GM19043 (cell line): ENCODE measurements around the gene HMCN2.
"Not testable (repeated sequence)": the region's sequence is repeated elsewhere in the genome, so short reads cannot be mapped to it uniquely, and the experiment has no call there.

Experiments used
- ATAC-seq: cut with Tn5 transposase; IDR thresholded peaks from one replicate; pipeline ENCODE4 v1.9.1; 2021; ENCODE audit warnings: low read depth; ENCODE audit not compliant: unreplicated experiment

HMCN2 gene

DNA sequence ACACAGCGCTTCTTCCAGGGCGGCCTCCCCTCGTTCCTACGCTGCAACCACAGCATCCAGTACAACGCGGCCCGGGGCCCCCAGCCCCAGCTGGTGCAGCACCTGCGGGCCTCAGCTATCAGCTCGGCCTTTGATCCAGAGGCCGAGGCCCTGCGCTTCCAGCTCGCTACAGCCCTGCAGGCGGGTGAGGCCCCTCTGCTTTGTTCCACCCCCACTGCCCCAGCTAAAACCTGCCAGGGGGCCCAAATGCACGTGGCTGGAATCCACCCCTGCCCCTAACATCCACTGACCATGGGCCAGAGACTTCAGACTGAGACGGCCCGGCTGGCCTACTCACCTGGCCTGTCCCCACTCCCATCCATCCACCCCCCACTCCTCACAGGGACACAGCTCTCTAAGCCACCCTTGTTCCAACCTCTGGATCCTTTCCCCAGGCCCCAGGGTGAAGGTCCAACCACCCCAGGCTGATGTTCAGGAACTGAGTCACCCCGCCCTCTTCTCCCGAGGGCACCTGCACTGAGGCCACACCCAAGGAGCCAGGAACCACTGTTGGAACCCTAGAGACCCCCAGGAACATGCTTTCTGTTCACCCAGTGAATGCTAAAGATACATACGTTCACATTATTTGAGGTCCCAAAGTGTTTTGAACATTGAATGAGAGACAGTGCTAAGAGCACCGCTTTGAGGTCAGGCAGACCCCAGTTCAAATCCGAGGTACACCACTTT is 160.3 kb downstream of the HMCN2 start:
- no peak for ATAC-seq

DNA sequence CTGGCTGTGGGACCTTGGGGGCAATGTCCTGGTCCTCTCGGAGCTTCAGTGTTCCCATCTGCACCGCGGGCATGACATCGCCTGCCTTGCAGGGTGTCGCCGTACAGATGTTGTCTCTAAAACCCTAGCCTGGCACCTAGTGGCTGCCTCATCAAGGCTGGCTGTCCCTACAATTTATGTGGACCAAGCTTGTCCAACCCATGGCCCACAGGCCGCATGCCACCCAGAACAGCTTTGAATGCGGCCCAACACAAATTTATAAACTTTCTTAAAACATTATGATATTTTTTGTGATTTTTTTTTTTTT is 160.9 kb downstream of the HMCN2 start:
- no peak for ATAC-seq

DNA sequence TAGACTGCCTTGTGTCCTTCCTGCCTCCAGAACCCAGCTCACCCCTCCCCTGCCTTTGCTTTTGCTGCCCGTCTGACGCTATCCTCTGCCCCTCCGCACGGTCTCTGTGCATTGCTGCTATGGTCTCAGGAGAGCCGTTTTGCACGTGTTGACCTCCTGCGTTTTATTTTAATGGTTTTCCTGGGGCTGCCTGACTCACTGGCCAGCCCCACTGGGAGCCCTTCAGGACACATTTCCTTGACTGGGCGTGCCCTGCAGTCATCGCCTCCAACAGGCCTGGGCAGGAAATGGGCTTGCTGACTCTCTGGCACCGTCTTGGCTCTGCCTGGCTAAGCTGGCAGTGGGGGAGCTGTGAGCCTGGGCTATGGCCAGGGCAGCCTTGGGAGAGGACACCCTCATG is 161.3 kb downstream of the HMCN2 start:
- no peak for ATAC-seq

DNA sequence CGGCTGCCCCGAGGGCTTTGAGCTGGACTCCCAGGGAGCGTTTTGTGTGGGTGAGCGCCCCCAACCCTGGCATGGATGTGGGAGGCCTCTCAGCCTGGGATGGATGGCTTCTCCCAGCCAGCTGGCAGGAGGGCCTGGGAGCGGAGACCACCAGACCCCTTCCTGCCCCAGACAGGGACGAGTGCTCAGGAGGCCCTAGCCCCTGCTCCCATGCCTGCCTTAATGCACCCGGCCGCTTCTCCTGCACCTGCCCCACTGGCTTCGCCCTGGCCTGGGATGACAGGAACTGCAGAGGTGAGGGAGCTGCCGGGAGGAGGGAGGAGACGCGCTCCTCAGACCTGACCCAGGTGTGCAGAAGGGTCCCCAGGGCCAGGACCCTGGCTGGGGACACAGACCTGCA is 161.8 kb downstream of the HMCN2 start:
- ATAC-seq = no peak

DNA sequence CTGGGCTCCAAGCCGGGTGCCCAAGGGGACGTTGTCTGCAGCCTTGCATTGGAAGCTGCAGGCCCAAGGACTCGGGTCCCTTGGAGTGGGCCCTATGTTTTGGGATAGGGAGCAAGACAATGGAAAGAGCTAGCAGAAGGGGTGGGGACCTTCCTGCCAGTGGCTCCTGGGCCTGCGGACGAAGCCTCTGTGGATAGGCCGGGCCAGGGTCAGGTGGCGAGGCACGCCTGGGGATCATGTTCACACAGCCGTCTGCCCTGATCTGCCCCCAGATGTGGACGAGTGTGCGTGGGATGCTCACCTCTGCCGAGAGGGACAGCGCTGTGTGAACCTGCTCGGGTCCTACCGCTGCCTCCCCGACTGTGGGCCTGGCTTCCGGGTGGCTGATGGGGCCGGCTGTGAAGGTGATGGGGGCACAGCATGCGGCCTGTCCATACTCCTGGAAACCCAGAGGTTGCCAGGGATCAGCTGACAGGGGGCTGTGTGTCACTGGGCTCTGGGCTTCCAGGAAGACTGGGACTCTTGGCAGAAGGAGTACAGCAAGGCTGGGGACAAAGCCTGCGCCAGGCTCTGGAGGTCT is 162.6 kb downstream of the HMCN2 start:
- no peak for ATAC-seq

DNA sequence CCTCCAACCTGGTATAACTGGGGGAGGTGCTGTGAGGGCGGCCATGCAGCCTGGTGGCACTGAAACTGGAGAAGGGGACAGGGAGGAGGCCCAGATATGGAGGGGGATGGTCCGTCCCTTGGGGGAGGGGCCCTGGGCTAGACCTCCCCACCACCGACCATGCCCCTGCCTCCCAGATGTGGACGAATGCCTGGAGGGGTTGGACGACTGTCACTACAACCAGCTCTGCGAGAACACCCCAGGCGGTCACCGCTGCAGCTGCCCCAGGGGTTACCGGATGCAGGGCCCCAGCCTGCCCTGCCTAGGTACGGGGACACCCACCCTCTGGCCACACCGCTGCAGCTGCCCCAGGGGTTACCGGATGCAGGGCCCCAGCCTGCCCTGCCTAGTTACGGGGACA is 163.8 kb downstream of the HMCN2 start:
- ATAC-seq = no peak

DNA sequence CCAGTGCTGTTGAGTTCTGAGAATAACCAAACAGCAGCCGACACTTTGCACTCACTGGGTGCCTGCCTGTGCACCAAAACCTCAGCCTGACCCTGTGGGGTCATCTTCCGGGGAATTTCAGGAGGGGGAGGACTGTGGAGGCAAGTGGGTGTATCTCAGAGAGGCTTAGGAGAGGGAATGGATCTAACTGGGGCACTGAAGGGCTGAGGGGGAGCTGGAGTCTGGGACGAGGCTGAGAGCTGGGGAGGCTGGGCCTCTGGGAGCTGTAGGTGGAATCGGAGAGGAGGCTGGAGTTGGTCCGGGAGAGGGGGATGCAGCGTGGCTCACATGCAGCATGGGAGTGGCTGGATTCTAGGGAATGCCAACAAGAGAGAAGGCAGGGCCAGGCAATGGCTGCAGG is 164.3 kb downstream of the HMCN2 start:
- ATAC-seq = no peak

DNA sequence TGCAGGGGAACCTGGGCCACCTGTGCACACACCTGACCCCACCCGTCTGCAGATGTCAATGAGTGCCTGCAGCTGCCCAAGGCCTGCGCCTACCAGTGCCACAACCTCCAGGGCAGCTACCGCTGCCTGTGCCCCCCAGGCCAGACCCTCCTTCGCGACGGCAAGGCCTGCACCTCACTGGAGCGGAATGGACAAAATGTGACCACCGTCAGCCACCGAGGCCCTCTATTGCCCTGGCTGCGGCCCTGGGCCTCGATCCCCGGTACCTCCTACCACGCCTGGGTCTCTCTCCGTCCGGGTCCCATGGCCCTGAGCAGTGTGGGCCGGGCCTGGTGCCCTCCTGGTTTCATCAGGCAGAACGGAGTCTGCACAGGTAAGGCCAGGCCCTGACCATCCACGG is 164.7 kb downstream of the HMCN2 start:
- no peak for ATAC-seq

DNA sequence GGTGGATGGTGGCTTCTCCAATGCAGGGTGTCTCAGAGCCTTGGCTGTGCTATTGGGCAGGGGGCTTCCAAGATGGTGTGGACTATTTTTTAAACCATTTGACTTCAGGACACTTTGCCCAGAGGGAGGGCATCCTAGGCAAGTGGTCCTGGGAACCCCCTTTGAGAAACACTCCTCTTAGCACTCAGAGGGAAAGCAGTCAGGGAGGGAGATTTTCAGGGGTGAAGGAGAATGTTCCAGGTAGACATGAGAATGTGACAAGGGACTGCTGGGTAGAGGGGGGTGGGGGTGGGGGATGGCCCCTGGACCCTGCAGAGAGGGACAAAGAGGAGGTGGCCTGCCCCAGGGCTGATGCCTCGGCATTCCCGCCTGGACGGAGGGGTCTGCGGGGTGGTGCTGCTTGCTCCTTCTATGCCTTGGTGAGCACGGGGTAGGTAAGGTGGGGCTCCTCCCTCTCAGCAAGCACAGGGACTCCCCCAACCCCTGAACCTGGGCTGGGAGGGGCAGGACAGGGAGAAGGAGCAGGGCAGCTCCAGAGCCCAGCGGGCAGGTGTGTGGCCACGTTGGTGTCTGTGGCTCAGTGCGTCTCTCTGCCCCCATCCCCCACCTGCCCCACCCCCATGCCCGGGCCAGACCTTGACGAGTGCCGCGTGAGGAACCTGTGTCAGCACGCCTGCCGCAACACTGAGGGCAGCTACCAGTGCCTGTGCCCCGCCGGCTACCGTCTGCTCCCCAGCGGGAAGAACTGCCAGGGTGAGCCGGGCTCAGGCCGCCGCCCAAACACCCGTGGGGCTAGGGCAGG is 165.4 kb downstream of the HMCN2 start:
- ATAC-seq = no peak

DNA sequence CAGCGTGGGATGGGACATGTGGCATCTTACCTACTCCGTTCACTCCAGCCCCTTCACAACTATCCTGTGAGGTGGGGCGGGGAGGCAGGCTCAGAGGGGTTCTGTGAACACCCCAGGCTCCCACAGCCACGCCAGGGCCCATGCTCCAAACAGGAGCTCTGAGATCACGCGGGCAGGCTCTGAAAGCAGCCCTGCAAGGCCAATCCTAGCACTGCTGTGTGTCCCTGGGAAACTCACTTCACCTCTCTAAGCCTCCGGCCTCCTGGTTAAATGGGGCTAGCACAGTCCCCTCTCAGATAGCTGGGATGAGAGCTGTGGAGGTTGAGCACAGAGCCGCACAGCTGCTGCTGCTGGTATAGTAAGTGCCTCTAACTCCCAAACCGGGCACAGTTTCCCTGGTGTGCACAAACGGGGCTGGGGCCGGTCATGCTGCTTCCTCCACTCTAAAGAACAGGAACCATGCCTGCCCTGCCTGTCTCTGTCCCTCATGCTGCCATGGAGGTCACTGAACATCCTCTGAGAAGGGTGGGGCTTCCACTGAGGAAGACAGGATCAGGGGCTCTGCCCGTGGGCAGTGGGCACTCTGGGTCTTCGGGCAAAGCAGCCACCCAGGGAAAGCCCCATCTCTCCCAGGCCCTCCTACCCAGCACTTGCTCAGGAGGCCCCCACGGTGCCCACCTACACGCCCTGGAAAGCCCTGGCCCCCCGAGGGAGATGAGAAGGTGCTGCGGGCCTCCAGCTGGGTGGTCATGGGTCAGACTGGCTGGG is 166.2 kb downstream of the HMCN2 start:
- no peak for ATAC-seq

DNA sequence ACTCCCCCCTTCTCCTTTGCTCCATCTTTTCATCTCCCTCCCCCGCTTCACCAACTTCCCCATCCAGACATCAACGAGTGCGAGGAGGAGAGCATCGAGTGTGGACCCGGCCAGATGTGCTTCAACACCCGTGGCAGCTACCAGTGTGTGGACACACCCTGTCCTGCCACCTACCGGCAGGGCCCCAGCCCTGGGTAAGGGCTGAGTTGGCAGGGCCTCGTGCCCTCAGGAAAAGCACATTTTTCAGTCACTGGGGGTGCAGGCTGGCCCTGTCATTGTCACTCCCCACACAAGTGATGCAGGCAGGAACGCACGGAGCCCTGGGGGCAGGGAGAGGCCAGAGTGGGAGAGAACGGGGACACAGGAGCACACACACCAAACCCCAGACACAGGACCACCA is 166.8 kb downstream of the HMCN2 start:
- ATAC-seq = no peak

DNA sequence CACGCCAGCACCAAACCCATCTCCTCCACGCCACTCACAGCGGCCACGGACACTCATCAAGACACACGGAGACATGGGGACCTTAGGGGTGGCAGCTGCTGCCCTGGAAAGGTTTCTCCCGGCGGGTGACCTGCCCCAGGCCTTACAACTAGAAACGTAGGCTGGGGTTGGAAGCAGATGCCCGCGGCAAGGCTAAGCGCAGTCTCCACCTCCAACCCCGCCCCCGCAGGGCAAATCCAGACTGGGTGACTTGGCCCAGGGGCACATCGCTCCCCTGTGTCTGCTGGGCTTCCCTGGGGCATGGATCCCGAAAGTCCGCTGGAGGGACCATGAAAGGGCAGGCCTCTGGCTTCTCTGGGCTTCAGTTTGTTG is 167.2 kb downstream of the HMCN2 start:
- no peak for ATAC-seq

DNA sequence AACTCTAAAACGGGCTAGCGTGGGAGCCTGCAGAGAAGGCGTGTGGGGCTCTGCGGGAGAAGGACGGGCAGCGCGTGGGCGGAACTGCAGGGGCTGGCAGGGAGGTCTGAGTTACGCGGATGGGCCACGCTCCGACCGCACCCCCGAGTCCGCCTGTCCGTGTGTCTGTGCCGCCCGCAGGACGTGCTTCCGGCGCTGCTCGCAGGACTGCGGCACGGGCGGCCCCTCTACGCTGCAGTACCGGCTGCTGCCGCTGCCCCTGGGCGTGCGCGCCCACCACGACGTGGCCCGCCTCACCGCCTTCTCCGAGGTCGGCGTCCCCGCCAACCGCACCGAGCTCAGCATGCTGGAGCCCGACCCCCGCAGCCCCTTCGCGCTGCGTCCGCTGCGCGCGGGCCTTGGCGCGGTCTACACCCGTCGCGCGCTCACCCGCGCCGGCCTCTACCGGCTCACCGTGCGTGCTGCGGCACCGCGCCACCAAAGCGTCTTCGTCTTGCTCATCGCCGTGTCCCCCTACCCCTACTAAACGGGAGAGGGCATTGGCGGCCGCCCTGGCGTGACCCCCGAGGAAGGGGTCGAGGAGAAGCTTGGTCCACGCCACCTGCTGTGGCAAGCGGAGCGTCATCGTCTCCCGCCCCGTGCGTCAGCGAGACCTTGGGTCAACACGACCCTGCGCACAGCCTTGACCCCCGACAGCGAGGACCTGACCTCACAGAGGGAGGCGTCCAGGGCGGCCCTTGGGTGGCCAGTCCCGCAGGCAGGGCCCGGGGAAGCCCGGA is 167.8 kb downstream of the HMCN2 start:
- no peak for ATAC-seq

DNA sequence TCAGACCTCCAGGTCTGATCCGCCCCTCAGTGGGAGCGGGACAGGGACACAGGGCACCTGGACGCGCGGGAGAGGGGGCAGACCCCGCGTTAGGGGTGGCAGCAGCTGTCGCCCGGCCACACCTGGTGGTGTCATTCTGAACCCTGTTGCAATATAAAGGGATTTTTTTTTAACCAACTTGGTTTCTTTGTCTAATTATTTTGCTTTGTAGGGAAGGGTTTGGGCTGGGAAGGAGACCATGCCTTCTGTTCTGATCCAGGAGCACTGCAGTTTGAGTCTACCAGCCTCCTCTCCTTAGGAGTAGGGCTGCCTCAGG is 168.3 kb downstream of the HMCN2 start:
- ATAC-seq = no peak

DNA sequence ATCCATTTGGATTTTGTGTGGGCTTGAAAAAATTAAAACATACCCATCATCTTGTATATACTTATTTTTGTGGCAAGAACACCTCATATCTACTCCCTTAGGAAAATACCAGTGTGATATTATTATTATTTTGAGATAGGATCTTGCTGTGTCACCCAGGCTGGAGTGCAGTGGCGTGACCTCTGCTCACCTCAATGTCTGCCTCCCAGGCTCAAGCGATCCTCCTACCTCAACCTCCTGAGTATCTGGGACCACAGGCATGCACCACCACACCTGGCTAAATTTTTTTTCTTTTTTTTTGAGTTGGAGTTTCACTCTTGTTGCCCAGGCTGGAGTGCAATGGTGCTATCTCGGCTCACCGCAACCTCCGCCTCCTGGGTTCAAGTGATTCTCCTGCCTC is 169.1 kb downstream of the HMCN2 start:
- ATAC-seq = not testable (repeated sequence)

DNA sequence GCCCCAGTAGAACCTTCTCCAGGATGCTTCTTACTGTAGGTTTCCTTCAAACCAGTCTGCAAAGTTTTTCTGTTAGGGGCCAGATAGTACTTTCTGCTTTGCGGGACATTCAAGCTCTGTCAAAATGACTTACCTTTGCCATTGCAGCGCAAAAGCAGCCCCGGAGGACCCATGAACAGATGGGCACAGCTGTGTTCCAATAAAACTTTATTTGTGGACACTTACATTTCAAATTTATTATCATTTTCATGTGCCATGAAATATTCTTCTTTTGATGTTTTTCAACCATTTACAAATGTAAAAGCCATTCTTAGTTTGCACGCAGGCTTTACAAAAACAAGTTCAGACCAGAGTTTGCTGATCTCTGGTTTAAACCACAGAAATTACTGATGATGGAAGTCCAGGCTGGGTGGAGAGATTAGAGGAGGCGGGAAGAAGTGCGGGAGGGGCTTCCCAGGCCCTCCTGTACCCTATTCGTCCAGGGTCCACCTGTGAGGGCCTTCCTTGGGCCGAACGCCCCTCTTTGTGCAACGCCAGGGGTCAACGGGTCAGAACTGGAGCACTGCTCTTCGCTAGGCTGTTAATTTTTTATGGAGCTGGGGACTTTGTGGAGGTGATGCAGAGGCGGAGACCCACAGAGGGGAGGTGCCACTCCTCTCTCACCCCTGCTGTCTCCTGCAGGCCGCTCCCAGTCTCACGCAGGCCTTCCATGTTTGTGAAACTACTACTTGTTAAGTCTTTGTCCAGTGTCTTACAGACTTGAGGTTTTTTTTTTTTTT is 171.6 kb downstream of the HMCN2 start:
- no peak for ATAC-seq

DNA sequence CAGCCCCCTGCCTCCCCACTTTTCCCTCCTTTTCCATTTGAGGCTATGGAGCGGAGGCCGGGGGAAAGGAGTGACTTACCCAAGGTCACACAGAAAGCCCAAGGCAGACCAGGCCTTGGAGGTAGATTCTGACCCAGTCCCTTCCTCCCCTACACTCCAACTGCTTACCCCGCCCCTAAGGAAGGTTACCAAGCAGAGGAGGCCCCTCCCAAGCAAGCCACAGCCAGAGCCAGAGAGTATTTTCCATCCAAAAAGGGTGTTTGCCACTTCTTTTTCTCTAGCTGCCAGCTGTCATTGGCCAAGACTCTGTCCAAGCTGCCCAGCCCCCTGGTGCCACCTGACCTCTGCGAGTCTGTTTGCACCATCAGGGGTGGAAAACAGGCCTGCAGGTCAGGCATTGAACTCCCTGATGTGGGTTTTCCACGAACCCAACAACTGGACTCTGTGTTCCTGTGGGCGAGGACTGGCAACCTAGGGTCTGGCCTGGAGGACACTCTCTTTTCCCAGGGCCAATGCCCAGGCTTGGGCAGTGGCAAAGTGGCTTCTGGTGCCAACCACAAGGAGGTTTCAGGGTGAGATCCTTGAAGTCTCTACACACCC is 172.9 kb downstream of the HMCN2 start:
- ATAC-seq = no peak

DNA sequence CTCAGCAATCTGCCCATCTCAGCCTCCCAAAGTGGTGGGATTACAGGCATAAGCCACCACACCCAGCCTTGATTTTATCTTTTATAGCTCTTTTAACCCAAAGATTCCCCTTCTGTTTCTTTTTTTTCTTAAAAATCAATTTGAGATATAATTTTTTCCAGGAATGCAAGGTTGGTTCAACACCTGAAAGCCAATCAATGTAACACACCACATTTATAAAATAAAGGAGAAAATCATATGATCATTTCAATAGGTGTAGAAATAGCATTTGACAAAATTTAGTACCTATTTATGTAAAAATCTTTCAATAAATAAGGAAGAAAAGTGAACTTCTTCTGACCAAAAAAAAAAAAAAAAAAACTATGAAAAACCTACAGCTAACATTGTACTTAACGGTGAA is 175.5 kb downstream of the HMCN2 start:
- no peak for ATAC-seq

DNA sequence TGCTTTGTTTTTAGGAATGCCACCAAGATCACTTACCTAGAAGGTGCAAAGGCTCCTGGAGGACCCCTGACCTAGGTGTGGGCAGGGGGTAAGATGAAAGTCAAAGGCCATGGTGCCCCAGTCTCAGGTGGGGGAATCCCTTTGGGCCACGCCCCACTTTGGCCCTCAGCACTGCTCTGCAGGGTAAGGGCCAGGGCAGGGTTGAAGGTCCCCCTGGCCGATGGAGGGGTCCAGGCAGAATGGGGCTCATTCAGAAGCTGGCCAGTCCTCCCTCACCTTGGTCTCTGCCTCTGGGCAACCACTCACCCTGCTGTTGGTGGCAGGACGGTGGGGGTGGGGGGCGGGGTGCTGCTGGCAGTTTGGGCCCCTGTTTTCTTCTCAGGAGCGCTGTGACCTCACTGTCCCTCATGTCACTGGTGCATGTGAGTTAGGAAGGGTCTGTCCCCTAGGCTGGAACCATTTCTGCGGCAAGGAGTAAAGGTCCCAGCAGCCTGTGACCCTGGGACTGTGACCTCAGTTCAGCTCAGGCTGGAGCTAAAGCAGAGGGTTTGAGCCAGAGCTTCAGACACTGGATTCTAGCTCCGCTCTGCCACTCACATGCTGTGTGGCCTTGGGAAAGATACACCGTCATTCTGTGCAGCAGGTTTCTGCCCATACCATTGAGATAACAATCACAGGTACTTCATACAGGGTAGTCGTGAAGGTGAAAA is 177.3 kb downstream of the HMCN2 start:
- ATAC-seq = no peak
